ENCODE data around the gene NBPF6.
"Not testable (repeated sequence)": the region's sequence is repeated elsewhere in the genome, so short reads cannot be mapped to it uniquely, and the experiment has no call there.

DNA sequence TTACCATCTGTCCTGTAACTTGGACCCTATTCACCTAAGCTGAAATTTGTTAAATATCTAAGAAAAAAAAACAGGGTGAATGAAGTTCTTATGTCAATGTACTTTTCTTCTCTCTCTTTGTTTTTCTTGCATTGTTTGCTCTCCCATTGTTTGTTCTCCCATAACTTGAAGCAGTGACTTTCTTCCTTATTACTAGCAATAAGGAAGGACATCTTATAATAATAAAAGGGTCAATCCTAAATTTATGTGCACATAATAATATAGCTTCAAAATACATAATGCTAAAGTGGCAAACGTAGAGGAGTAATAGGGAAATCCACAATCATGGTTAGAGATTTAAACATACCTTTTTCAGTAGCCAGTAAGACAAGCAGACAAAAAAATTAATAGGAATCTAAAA is 23.3 kb upstream of the NBPF6 start:
- TF ChIP-seq, protein P1, sequence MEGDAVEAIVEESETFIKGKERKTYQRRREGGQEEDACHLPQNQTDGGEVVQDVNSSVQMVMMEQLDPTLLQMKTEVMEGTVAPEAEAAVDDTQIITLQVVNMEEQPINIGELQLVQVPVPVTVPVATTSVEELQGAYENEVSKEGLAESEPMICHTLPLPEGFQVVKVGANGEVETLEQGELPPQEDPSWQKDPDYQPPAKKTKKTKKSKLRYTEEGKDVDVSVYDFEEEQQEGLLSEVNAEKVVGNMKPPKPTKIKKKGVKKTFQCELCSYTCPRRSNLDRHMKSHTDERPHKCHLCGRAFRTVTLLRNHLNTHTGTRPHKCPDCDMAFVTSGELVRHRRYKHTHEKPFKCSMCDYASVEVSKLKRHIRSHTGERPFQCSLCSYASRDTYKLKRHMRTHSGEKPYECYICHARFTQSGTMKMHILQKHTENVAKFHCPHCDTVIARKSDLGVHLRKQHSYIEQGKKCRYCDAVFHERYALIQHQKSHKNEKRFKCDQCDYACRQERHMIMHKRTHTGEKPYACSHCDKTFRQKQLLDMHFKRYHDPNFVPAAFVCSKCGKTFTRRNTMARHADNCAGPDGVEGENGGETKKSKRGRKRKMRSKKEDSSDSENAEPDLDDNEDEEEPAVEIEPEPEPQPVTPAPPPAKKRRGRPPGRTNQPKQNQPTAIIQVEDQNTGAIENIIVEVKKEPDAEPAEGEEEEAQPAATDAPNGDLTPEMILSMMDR (IDR thresholded peaks at IDR 0.05) = not testable (repeated sequence)
- not testable (repeated sequence) for TF ChIP-seq POLR2A (IDR thresholded peaks at IDR 0.05)

All from uterus (tissue), 2 donors.